Measurements from ENCODE around the gene NGB. TPM values are rescaled to one million over a fixed set of nuclear protein-coding genes. Genes with fewer than 3 reads are reported as not detected.

The NGB gene
- total RNA-seq, 1 experiment from 2014 or later, result not detected

GRCh38 chr14:77242752-77243151 lies 28.3 kb downstream of the NGB start:
- no peak overlapping the region for H3K27ac ChIP-seq
- H3K27me3 ChIP-seq, result no peaks in the 10 kb centered on the region
- H3K4me1 ChIP-seq, result no peaks in the 10 kb centered on the region
- no peak overlapping the region for H3K4me3 ChIP-seq
- no peak for DNase-seq
- no peaks in the 10 kb centered on the region for H3K9me3 ChIP-seq (replicated peaks)
- H3K36me3 ChIP-seq, result no peaks in the 10 kb centered on the region

GRCh38 chr14:77241955-77242354 lies 29.1 kb downstream of the NGB start:
- no peaks in the 10 kb centered on the region for H3K27me3 ChIP-seq
- H3K4me1 ChIP-seq, result no peaks in the 10 kb centered on the region
- no peaks in the 10 kb centered on the region for H3K9me3 ChIP-seq (replicated peaks)
- no peaks in the 10 kb centered on the region for H3K36me3 ChIP-seq
- no peak for DNase-seq
- H3K4me3 ChIP-seq, result no peak overlapping the region
- no peak overlapping the region for H3K27ac ChIP-seq

GRCh38 chr14:77240336-77240915 lies 30.6 kb downstream of the NGB start:
- no peaks in the 10 kb centered on the region for H3K27me3 ChIP-seq
- no peaks in the 10 kb centered on the region for H3K4me1 ChIP-seq
- no peaks in the 10 kb centered on the region for H3K36me3 ChIP-seq
- H3K9me3 ChIP-seq (replicated peaks), result no peaks in the 10 kb centered on the region
- H3K4me3 ChIP-seq, result no peak overlapping the region
- DNase-seq, result no peak
- H3K27ac ChIP-seq, result no peak overlapping the region

- H3K27me3 ChIP-seq, result no peaks in the 10 kb centered on the region
- no peak for DNase-seq
- no peaks in the 10 kb centered on the region for H3K9me3 ChIP-seq (replicated peaks)
- no peaks in the 10 kb centered on the region for H3K4me1 ChIP-seq
- H3K4me3 ChIP-seq, result no peak overlapping the region
- H3K36me3 ChIP-seq, result no peaks in the 10 kb centered on the region
- H3K27ac ChIP-seq, result no peak overlapping the region
Measured at GRCh38 chr14:77239412-77239811, 31.6 kb downstream of the NGB start.

- Histone ChIP-seq H3K36me3 (no peaks in the 10 kb centered on the region), H3K4me1 (no peaks in the 10 kb centered on the region), H3K4me3 (no peak overlapping the region), H3K27ac (no peak overlapping the region), H3K9me3 (replicated peaks) (no peaks in the 10 kb centered on the region), H3K27me3 (no peaks in the 10 kb centered on the region)
- peak; percentile 23 to 52 for DNase-seq
Measured at GRCh38 chr14:77238996-77239395, 32.0 kb downstream of the NGB start.

GRCh38 chr14:77238356-77238755 lies 32.6 kb downstream of the NGB start:
- no peak for DNase-seq
- no peaks in the 10 kb centered on the region for H3K36me3 ChIP-seq
- no peak overlapping the region for H3K4me3 ChIP-seq
- no peaks in the 10 kb centered on the region for H3K4me1 ChIP-seq
- H3K27me3 ChIP-seq, result no peaks in the 10 kb centered on the region
- H3K9me3 ChIP-seq (replicated peaks), result no peaks in the 10 kb centered on the region
- H3K27ac ChIP-seq, result no peak overlapping the region

GRCh38 chr14:77236814-77237213 lies 34.2 kb downstream of the NGB start:
- no peak overlapping the region for H3K27ac ChIP-seq
- DNase-seq, result no peak
- H3K4me1 ChIP-seq, result no peaks in the 10 kb centered on the region
- no peaks in the 10 kb centered on the region for H3K27me3 ChIP-seq
- no peak overlapping the region for H3K4me3 ChIP-seq
- H3K36me3 ChIP-seq, result no peaks in the 10 kb centered on the region
- H3K9me3 ChIP-seq (replicated peaks), result no peaks in the 10 kb centered on the region

- no peak overlapping the region for H3K4me3 ChIP-seq
- no peaks in the 10 kb centered on the region for H3K27me3 ChIP-seq
- no peak for DNase-seq
- no peaks in the 10 kb centered on the region for H3K9me3 ChIP-seq (replicated peaks)
- H3K36me3 ChIP-seq, result no peaks in the 10 kb centered on the region
- no peak overlapping the region for H3K27ac ChIP-seq
- H3K4me1 ChIP-seq, result no peaks in the 10 kb centered on the region
Measured at GRCh38 chr14:77231721-77232120, 39.3 kb downstream of the NGB start.

GRCh38 chr14:77230914-77231313 lies 40.1 kb downstream of the NGB start:
- Histone ChIP-seq H3K9me3 (replicated peaks) (no peaks in the 10 kb centered on the region), H3K27ac (no peak overlapping the region), H3K4me1 (no peaks in the 10 kb centered on the region), H3K4me3 (no peak overlapping the region), H3K27me3 (no peaks in the 10 kb centered on the region), H3K36me3 (no peaks in the 10 kb centered on the region)
- DNase-seq, result no peak

- no peak overlapping the region for H3K27ac ChIP-seq
- H3K36me3 ChIP-seq, result no peaks in the 10 kb centered on the region
- H3K27me3 ChIP-seq, result no peaks in the 10 kb centered on the region
- H3K4me1 ChIP-seq, result no peaks in the 10 kb centered on the region
- no peak overlapping the region for H3K4me3 ChIP-seq
- DNase-seq, result no peak
- no peaks in the 10 kb centered on the region for H3K9me3 ChIP-seq (replicated peaks)
Measured at GRCh38 chr14:77228056-77228455, 43.0 kb downstream of the NGB start.

- no peak for DNase-seq
- H3K36me3 ChIP-seq, result no peaks in the 10 kb centered on the region
- no peaks in the 10 kb centered on the region for H3K27me3 ChIP-seq
- no peaks in the 10 kb centered on the region for H3K4me1 ChIP-seq
- H3K4me3 ChIP-seq, result no peak overlapping the region
- H3K27ac ChIP-seq, result no peak overlapping the region
- H3K9me3 ChIP-seq (replicated peaks), result no peaks in the 10 kb centered on the region
Measured at GRCh38 chr14:77225892-77226557, 45.0 kb downstream of the NGB start.

GRCh38 chr14:77225254-77225653 lies 45.8 kb downstream of the NGB start:
- Histone ChIP-seq H3K27me3 (no peaks in the 10 kb centered on the region), H3K9me3 (replicated peaks) (no peaks in the 10 kb centered on the region), H3K36me3 (no peaks in the 10 kb centered on the region), H3K27ac (no peak overlapping the region), H3K4me1 (no peaks in the 10 kb centered on the region), H3K4me3 (no peak overlapping the region)
- DNase-seq, result no peak

- Histone ChIP-seq H3K27me3 (no peaks in the 10 kb centered on the region), H3K4me3 (no peak overlapping the region)
Measured at GRCh38 chr14:77224212-77224611, 46.8 kb downstream of the NGB start.

GRCh38 chr14:77222546-77223225 lies 48.3 kb downstream of the NGB start:
- no peaks in the 10 kb centered on the region for H3K4me1 ChIP-seq
- H3K27ac ChIP-seq, result no peak overlapping the region
- no peak for DNase-seq
- H3K9me3 ChIP-seq (replicated peaks), result no peaks in the 10 kb centered on the region
- H3K27me3 ChIP-seq, result no peaks in the 10 kb centered on the region
- H3K36me3 ChIP-seq, result no peaks in the 10 kb centered on the region
- no peak overlapping the region for H3K4me3 ChIP-seq

More at GRCh38 chr14:77224212-77224611, 46.8 kb downstream of the NGB start:
- DNase-seq, result no peak
- Histone ChIP-seq H3K27ac (no peak overlapping the region), H3K4me1 (no peaks in the 10 kb centered on the region), H3K36me3 (no peaks in the 10 kb centered on the region), H3K9me3 (replicated peaks) (no peaks in the 10 kb centered on the region)

GRCh38 chr14:77221241-77221871 lies 49.6 kb downstream of the NGB start:
- H3K4me1 ChIP-seq, result no peaks in the 10 kb centered on the region
- no peaks in the 10 kb centered on the region for H3K9me3 ChIP-seq (replicated peaks)
- no peaks in the 10 kb centered on the region for H3K27me3 ChIP-seq
- no peaks in the 10 kb centered on the region for H3K36me3 ChIP-seq
- H3K4me3 ChIP-seq, result no peak overlapping the region
- H3K27ac ChIP-seq, result no peak overlapping the region
- DNase-seq, result no peak

Measured in SJCRH30 (cell line).